Hematopoietic multipotent progenitor cell treated with erythropoietin and hydrocortisone succinate and interleukin-3 and kit ligand, for 4 days (in vitro differentiated cells): ENCODE measurements around the gene SPATA21.
A peak's percentile ranks its signal among the peaks of the same experiment; 100 is the strongest.
"Not testable (repeated sequence)": the region's sequence is repeated elsewhere in the genome, so short reads cannot be mapped to it uniquely, and the experiment has no call there.

Experiments used
- DNase-seq: peaks from one replicate; pipeline ENCODE4 v3.0.0-alpha.2; 2015

Gene SPATA21, protein sequence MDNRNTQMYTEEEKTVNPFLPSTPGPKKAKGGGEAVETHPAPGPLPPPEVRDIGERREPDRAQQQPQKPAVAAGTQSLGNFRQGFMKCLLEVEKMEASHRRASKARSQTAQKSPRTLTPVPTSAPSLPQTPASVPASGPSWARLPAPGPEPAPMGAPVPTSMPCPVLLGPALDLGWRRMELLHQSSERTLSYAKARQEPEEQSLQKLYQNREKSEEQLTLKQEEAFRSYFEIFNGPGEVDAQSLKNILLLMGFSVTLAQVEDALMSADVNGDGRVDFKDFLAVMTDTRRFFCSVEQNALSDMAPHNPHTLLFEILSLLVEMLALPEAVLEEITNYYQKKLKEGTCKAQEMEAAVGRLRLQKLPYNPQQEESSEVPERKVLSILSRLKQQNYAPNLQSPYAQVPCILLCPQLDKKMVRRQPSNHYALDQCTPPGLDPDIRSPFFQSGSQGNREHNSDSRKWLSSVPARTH

DNA sequence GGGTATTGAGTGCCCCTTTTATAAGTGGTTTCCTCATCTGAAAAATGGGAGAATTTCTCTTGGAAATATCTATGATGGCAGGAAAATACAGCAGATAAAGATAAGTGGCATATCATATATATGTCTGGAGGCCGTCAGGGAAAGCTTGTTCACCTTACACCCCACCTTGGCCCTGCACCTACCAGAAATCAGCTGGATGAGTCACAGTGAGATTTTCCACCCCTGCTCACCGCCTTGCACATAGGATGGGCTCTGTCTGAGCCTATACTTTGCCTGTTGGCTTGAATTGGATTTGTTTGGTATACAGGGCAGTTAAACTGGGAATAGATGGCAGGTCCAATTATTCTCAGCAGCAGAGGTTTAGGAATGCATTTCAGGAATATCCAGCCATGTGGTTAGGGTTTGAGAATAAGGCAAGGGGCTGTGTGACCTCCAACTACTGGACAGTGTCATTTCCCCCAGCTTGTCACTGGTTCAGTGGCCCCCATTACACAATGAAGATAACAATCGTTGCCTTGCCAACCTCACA is at the start of gene SPATA21:
TSS of gene SPATA21 (minus strand) at position 479 of the 529 bp plus-strand sequence. CDS start 6,053 bp downstream, outside the sequence.
- DNase-seq: no peak

DNA sequence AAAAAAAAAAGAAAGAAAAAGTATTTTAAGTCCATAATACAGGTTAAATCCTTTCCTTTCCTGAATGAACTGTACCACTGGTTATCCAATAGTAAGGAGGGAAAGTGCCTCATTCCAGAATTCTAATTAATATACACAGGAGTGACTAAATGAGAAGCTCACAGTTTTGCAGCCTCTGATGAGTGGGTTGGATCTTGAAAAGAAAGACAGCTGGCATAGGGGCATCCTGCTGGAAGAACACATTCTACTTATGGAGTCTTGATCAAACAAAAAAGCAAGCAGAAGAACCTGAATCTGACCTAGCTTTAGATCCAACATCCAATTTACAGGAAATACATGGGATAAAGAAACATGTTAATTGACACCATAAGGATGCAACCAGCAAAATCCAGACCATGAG is 49.8 kb upstream of the SPATA21 start:
- DNase-seq: not testable (repeated sequence)

DNA sequence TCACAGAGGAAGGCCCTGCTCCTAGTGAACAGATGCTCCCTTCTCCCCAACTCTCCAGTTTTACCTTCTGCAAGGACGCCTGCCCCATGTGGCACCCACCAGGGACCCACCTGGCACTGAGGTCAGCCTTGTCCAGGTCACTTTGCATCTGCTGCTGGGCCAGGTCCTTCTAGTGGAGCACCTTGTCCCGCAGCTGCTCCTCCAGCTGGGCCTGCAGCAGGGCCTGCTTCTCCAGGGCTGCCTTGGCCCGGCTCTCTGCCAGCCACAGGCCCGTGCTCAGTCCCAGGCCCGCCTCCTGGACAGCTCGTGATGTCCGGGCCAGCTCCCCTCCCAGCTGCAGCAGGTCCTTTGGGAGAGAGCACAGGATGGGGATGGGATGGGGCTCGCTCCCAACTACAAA is 49.1 kb upstream of the SPATA21 start:
- DNase-seq: not testable (repeated sequence)

DNA sequence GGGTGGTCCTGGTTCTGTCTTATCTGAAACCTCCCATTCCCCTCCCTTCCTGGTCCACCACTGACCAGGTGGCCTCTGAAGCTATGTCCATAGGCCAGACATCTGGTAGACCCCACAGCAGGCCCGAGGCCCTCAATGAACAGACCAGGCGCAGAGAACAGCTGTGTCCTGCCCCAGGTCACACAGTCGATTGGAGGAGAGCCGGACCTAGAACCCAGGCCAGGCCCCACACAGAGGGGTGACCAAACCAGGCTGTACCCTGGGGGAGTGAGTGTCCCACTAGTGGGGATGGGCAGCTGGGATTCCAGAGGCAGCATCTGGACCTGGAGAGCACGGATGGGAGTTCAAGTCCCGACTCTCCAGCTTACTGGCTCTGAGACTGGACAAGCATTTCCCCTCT is 47.7 kb upstream of the SPATA21 start:
- DNase-seq: no peak

DNA sequence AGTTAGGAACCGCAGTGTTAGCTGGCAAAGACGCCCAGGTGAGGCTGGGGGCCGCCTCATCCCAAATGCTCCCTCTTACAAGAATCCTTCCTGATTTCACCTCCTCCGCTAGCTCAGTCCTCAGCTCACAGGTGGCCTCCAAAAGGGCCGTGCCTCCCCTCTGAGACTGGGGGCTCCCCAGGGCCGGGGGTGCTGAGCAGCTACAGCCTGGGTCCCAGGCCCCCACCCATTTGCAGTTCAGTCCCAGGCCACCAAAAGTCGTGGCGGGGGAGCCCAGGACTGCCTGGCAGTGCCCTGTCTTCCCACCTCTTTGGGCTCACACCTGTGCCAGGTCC is 47.2 kb upstream of the SPATA21 start:
- DNase-seq: no peak

DNA sequence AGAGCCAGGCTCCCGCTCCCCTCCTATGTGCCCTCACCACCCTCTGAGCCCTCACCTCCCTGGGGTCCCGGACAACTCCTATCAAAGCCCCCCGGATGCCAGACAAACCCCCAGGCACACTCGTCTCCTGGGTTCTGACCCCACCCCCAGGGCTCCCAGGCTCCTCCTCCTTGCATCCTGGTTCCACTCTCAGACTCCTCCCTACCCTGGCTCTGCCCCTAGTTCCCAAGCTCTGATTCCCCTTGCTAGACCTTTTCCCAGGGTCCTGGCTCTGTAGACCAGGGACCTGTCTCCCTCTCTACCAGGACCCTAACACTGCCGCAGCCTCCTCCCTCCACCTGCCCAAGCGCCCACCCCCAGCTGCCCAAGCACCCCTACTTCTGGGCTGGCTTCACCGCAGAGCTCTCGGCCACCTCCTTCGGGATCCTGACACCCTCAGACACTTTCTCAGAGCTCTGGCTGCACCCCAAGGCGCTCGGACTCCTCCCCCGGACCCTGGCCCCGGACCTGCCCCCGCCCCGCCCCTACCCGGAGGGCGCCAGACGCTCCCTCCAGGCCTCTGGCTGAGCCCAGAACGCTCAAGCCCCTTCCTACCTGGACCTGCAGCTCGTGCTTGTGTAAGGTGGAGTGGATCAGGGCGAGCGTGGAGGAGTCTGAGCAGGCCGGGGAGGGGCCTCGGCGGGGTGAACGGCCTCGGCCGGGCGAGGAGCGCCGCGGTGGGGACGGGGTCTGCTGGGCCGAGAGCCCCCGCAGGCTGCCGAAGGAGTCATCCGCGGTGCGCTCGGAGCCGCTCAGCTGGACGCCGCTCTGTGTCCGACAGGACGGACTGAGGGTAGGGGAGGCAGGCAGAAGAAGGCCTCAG is 46.6 kb upstream of the SPATA21 start:
- DNase-seq: not testable (repeated sequence)

DNA sequence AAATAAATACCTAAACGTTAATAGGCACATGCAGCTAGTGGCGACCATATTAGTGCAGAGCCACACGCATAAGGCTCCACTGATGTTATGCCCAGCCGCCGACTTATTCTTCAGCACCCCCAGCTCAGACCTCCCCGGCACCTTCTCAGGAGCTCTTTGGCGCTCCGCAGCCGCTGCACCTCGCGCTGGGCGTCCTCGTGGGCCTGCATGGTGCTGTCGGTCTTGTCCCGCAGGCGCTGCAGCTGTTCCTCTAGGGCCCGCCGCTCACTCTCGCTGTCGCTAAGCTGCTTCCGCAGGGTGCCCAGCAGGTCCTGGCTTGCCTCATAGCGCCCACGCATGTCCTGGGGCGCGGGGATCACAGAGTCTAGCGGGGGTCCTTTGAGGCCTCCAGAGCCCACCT is 45.9 kb upstream of the SPATA21 start:
- DNase-seq: not testable (repeated sequence)

DNA sequence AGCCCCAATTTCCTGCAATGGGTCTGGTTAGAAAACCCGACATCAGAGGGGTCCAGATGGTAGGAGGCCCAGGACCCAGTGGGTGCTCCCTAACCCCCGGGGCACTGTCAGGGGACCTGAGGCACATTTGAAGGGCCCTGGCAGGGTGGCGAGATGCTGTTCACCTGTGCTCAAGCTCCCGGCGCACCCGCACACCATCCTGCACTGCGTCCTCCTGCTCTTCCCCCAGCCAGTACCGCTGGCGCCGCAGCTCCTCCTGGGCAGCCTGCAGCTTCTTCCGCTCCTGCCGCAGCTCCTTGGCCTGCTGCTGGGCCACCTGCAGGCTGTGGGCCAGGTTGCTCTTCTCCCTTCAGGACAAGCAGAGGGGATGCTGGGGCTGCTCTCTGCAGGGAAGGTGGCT is 40.9 kb upstream of the SPATA21 start:
- DNase-seq: no peak

DNA sequence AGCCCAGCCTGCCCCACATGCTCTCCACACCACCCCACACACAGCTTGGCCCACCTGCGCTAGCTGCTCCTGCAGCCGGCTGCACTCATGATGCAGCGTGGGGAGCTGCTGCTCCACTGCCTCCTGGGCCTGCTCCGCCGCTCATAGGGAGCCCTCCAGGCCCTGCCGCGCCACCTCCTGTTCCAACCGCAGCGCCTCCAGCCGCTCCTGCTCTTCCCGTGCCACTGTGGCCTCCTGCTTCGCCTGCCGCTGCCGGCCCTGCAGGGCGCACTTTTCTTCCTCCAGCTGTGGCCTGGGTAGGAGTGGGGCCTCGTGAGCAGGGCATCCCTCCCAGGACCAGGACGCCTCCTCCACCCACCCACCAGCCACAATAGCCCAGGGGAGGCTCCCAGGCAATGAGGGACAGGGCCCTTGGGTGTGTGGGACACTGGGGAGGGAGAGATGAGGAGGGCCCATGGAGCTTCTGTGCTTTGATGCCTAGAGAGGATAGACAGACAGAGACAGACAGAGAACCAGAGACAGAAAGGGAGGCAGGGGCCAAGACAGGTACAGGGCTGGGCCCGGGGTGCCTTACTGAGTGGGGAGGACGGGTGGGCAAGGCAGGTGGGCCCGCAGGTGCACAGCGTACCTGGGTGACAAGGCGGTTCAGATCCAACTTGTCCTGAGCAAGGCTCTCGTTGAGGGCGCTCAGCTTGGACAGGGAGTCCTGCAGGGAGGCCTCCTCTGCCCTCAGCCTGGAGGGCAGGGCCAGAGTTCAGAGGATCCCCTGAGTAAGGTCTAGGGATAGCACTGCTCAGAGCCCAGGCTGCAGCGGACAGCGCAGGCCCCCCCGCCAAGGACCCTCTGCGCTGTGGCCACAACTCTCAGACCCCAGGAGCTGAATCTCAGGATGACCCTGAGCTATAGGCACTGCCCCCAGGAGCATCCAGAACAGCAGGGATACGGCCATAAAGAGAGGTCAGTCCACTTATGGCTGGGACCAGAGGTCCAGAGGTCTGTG is 38.8 kb upstream of the SPATA21 start:
- DNase-seq: not testable (repeated sequence)

DNA sequence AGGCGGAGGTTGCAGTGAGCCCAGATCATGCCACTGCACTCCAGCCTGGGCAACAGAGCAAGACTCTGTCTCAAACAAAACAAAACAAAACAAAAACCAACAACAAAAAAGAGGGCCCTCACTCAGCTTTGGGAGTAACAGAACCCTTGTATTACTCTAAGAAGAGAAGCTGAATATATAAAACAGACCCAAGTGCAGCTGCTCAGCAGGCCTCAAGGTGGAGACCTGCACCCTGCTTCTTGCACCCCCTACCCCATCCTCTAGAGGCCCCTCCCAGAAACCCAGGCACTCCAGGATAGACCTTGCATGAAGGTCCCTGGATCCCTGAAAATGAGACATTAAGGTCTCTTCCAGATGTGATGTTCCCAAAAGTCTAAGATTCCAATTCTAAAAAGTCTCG is 37.7 kb upstream of the SPATA21 start:
- peak; percentile 43 for DNase-seq

DNA sequence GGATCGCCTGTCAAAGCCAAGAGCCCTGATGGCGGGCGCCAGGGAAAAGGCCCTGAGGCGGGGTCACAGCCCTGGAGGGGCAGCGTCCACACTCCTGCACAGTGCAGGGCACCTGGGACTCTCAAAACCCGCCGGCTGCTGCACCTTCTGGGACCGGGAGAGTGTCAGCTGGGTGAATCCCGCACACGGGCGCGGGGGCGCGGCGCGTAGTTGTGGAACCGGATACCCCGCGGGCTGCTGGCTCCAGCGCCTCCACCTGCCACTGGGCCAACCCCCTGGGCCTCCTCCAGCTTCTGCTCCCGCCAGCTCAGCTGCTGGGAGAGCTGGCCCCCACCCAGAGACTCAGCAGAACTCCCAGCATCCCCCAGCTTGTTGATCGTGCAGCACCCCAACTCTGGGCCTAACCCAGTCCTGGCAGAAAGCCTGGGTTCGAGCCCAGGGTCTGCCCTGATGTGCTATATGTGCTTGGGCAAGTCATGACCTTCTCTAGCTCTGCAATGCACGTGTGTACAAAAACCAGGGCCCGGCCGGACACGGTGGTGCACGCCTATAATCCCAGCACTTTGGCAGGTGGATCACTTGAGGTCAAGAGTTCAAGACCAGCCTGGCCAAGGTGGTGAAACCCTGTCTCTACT is 37.1 kb upstream of the SPATA21 start:
- no peak for DNase-seq

DNA sequence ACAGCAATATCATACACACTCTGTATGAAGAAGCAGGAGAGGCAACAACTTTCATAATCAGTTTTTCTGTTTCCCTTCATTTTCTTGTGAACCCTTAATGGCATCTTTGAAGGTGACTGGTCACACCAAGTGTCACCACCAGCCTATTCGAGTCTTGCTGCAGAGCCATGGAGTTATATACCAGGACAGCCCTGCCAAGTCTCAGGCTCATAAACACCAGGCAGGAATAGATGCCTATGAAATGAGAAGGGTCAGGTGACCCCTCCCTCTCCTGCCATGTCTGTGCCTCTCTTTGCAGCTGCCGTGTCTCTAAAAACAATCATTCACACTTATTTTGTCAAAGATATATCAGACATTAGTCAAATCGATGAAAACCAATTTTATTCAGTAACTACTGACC is 31.3 kb upstream of the SPATA21 start:
- no peak for DNase-seq

DNA sequence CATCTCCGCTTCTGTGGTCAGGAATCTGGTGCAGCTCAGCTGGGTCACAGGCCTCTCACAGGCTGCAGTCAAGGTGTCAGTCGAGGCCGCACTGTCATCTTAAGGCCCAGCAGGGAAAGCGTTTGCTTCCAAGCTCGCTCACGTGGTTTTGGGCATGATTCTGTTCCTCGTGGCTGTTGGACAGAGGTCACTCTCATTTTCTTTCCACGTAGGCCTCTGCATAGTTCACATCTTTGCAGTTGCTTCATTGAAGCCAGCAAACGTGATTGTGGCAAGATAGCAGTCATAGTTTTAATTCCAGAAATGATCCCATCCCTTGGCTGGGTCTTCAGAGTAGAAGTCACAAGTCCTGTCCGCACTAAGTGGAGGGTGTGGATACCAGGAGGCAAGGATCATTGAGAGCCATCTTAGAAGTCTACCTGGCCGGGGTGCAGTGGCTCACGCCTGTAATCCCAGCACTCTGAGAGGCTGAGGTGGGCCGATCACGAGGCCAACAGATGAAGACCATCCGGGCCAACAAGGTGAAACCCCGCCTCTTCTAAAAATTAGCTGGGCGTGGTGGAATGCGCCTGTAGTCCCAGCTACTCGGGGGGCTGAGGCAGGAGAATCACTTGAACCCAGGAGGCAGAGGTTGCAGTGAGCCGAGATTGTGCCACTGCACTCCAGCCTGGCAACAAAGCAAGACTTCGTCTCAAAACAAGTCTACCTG is 27.8 kb upstream of the SPATA21 start:
- DNase-seq: no peak

DNA sequence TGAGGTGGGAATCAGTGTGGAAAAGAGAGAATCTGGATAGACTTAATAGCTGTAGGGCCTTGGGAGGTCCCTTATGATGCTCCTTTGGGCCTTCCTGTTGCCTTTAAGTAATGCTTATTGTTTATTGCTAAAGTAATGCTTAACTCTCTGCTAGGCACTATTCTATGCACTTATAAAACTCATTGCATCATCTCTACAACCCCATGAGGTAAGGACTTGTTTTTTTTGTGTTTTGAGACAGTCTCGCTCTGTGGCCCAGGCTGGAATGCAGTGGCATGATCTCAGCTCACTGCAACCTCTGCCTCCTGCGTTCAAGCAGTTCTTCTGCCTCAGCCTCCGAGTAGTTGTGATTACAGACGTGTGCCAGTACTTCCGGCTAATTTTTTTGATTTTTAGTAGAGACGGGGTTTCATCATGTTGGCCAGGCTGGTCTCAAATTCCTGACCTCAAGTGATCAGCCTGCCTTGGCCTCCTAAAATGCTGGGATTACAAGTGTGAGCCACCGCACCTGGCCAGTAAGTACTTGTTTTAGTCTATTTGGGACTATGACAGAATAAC is 25.6 kb upstream of the SPATA21 start:
- DNase-seq: no peak

DNA sequence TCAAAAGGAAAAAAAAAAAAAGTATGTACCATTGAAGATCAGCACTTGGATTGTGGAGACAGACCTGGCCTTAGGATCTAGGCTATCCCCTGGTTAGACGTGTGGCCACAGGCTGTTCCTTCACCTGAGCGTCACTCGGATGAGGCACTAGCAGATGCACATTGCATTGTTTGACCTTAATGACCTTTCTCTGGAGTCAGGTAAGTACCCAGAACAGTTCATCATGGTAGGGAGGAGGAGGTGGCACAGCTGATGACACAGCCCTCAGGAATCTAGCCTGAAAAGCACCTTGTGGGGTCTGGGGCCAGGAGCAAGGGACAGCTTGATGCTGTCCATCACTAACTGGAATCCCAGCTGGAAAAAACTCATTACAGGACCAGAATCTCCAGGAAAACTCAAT is 24.5 kb upstream of the SPATA21 start:
- DNase-seq: no peak

DNA sequence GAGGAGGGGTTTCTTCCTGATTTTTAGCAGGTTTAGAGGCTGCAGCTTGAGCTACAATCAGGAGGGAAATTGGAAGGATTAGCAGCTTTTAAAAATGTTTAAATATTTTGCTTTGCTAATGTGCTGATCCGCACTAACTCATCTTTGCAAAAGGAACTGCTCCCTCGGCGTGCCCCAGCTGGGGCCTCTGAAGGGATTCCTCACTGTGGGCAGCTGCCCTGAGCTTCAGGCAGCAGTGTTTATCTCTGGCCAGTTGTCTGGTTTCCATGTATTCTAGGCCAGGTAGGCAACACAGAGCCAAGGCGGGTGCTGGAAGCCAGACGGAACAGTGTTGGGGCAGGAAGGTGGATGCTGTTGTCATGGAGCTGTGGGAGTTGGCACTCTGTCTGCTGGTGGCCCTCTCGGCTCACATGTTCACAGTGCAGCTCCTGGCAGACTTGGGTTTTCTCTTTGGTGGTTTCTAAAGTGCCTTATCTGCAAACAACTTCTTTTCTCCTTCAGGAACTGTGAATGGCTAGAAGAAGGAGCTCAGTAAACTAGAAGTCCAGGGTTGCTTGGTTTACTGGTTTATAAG is 22.2 kb upstream of the SPATA21 start:
- DNase-seq: peak; percentile 55

DNA sequence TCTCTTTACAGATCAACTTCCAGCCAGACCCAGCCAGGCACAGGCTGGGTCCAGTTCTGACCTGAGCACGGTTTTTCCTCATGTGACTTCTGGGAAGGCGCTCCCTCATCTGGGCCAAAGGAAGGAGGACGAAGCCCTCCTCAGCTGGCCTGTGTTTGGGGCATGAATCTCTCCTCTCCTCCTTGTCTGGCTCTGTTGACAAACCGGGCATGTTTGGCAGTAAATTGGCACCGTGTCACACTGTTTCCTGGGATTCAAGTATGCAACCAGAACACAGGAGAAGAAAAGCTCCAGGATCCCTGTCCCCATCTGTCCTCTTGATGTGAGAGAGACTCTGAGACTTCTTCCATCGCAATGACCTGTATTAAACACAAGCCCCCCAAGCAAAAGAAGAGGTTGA is 21.6 kb upstream of the SPATA21 start:
- DNase-seq: no peak

DNA sequence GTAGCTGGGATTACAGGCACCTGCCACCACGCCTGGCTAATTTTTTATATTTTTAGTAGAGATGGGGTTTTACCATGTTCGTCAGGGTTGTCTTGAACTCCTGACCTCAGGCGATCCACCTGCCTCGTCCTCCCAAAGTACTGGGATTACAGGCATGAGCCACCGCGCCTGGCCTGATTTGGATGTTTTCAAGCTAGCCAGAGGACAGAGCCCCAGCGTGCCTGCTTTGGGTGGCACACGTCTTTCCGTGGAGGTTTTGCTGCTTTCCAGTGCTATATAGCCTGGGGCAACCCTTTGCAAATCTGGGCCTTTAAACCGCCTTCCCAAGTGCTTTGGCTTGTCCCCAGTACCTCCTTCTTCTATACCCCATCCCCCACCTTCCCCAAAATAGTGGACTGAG is 18.9 kb upstream of the SPATA21 start:
- not testable (repeated sequence) for DNase-seq

DNA sequence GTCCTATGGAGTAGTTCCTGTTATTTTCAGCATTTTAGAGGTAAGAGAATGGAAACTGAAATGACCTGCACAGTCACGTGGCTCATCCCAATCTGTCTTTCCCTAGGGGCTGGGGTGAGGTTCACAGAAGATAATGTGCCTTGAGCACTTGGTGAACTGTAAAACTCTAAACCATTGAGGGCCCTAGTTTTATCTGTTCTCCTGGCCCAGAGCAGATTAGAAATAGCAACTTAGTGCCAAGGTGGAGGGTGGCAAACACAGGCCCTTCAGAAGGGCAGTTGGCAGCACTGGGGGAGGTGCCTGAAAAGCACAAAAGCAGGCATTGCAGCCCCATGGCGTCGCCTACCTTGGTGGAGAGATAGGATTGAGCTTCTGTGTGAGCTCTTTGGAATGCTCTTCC is 17.7 kb upstream of the SPATA21 start:
- DNase-seq: peak; percentile 80

DNA sequence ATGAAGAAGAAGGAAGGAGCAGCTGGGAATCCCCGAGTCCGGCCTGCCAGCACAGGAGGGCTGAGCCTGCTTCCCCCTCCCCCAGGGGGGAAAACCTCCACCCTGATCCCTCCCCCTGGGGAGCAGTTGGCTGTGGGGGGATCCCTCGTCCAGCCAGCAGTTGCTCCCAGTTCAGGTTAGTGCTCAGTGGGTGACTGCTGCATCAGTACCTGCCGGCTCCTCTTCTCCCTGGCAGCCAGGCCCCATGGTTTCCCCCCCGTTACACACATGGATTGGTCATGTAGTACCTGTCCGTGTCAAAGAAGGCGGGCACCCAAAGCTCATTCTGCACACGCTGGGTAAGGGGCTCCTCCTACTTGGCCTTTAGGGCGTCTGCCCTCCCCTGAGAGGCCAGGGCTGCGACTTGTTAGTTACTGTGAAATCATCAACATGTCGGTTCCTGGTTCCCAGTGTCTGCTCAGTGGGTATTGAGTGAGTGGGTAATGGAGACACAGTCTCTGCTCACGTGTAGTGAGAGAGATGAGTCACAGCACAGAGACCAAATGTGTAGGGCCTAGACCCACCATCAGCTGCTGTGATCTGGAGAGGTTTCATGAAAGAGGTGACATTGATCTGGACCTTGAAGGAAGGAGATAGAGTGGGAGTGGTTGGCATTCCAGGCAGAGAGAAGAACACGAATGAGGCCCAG is 14.8 kb upstream of the SPATA21 start:
- no peak for DNase-seq
